GM18867 (cell line): ENCODE data around the gene ARSG.

ENCODE experiments used
- ATAC-seq: cut with Tn5 transposase; IDR thresholded peaks from one replicate; pipeline ENCODE4 v1.9.1; 2021; ENCODE audit warnings: mild to moderate bottlenecking, moderate library complexity; ENCODE audit not compliant: unreplicated experiment

Gene ARSG

DNA sequence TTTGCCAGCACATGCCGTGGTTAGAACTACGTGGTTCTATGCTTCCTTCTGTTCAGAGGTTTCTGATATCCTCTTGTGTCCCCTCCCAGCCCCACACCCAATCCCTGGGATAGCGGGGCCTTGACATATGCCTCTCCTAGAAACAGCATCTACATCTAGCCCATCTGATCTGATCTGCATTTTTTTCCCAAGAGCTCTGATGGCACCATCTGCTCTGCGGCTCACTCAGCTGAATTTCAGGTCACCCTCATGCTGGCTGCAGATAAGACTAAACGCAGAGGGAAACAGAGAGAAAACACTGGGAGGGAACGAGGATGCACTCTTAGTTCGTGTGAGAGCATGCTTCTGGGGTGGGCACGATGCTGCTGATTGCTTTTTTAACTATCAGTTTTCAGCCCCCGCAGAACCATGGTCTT lies 155.3 kb downstream of the ARSG start:
- no peak for ATAC-seq

GRCh38 chr17:68449021-68449739 lies 157.9 kb downstream of the ARSG start:
- no peak for ATAC-seq

- ATAC-seq = no peak
Observed at GRCh38 chr17:68450391-68450790, 159.1 kb downstream of the ARSG start.

DNA sequence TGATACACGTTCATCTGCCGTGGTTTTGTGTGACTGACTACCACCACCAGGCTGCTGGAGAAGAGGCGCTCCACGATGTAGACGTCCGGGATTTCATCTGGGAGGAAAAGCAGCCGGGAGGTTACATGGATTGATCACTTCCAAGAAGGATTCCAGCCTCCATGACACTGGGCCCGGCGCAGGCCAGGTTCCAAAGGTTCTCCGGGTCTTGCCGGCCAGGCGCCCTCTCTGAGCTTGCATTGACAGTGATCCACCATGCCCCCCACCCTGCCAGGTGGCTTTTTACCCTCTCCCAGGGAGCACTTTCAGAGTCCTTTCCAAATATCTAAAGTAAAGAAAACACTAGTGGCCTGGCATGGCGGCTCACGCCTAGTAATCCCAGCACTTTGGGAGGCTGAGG lies 159.5 kb downstream of the ARSG start:
- ATAC-seq = no peak

GRCh38 chr17:68451670-68452354 lies 160.5 kb downstream of the ARSG start:
- no peak for ATAC-seq

GRCh38 chr17:68452724-68453290 lies 161.5 kb downstream of the ARSG start:
- no peak for ATAC-seq

DNA sequence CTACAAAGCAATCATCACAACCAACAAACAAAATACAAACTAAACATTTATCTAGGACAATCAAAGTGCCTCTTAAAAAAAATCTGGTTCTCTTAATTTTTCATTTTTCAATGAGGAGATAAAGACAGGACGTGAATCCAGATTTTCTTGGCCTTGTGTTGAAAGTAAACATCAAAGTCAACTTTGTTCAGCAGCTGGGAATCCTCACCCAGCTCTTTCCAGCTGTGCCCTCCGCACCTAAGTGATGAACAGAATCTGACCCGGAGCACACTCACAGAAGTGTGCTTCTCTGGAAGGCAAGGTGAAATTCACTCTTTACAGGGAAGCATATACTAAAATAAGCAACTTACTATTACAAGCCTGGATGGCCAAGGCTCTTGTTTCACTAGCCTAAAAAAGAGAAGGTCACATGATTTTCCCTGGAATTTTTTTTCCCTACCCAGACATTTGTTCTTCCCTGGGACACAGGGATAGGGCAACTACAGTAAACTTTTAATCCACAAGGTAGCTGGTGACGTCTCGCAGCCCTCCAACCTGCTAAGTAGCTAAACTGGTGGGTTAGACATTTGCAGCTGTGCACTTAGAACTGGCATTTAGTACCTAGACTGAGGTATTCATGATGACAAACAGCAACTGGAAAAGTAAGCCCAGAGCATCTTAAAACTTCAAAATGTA lies 162.8 kb downstream of the ARSG start:
- ATAC-seq = no peak

- ATAC-seq = no peak
Observed at GRCh38 chr17:68455901-68456338, 164.6 kb downstream of the ARSG start.

DNA sequence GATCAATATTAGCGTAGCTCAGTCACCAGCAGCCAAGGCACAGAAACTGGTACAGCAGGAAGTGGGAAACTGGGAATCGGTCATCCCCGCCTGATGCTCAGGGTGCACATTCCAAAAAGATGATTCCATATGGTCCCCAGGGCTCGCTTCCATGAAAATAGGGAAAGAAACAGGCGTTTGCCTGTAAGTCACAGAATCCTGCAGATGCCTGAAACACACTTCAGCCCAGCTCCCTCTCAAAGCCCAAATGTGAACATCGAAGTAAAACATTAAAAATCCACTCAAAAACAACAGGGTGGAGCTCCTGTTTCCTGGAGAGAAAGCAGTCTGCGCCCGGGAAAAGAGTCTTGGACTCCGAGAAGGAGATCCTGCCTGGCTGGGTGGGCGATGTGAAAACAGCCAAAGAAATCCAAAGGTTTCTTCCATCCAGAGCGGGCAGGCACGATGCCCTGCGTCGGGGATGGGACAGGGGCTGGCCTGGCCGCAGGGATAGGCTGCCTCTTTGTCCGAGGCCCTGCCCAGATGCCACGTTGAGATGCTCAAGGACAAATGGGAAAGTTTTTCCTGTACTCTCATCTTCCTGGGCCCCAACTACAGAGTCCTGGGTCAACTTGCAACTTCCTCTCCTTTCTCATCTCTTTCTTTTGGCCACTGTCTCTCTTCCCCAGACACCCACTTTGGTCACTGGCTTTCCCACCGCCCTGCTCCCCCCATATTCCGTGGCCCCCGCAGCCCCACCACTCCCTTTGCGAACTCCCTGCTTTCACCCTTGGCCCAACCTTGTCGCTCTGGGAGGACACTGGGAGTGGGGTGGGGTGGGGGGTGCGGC lies 165.3 kb downstream of the ARSG start:
- ATAC-seq = no peak

- ATAC-seq = peak; percentile 32
Observed at GRCh38 chr17:68457168-68457538, 165.9 kb downstream of the ARSG start, which contains the start of gene WIPI1. TSS of gene WIPI1 (minus strand) at chr17:68457496. CDS start at chr17:68457421, 75 bp downstream.

- peak; percentile 71 for ATAC-seq
Observed at GRCh38 chr17:68457539-68458259, 166.4 kb downstream of the ARSG start.

GRCh38 chr17:68458260-68459036 lies 167.2 kb downstream of the ARSG start:
- peak; percentile 27 for ATAC-seq

DNA sequence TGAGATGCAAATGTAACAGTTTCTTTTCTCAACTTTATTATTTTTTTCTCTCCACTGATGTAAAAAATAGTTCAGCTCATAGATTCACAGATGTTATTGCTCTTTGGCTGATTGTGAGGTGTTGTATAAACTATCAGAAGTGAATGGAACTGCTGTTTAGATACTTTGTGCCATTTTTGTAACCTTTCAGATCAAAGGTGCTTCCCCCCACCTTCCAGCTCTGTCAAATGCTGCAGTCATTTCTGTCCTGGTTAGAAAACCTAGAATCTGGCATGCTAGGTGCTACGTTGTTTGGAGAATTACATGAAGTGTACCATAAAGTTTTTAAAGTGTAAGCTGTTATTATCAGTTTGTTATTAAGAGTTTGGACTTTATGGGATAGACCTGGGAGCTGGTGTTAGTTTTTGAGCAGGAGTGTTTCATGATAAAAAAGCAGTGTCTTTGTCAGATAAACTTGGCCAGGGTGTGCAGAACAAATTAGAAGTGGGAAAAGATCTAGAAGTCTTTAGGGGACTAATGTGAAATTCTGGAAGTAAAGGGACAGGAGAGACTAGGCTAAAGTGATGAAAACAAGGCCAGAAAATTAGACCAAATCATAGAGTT lies 167.8 kb downstream of the ARSG start:
- ATAC-seq = peak; percentile 28

GRCh38 chr17:68460146-68460545 lies 168.9 kb downstream of the ARSG start:
- ATAC-seq = no peak

DNA sequence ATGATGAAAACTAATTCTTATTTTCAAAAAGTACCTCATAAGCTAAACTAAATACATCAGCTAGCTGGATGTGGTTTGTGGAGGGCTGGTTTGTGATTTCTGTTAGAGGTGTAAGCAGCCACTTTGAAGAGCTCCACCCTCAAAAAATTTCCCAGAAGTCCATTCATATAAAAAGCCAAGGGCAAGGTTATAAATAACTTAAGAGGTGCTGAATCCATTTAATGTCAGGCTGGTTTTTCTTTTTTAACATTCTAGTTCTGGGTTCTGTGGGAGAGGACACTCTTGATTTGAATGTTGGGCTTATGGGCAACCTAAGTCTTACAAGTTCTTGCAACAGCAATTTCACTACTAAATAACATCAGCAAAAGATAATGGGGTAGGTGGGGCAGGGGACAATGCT lies 169.4 kb downstream of the ARSG start:
- no peak for ATAC-seq

DNA sequence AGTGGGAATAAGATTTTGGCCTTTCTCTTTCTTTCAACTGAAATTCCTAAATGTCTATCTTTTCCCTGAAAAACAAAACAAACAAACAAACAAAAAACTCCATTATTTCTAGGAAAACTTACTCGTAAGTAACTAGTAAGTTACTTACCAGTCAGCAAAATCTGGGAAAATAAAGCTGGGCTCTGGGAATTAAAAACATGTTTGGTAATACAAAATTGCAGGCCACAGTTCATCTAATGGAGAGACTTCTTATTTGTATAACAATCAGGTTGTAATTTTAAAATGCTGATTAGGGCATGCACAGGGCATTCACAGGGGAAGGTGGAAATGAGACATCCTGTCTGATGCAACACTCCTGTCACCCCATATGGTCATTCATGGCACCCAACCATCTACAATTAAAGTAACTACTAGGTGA lies 169.8 kb downstream of the ARSG start:
- ATAC-seq = no peak

DNA sequence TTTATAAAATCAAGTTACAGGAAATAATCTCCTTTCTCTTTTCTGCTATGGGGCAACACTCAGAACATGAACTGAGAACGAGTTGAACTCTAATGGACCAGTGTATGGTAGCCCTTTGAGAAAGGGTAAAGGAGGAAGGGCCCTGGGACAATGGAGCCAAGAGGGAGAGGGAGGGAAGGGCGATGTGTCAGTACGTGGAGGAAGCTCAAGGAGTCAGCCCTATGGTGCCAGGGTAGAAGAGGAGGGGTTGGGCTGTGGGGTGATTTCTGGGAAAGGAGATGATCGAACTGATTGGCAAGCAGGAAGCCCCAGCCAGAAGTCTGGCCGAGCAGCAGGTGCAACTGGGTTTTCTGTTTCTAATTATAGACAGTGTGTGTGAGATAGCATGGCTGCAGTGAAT lies 170.3 kb downstream of the ARSG start:
- no peak for ATAC-seq

- peak; percentile 37 for ATAC-seq
Observed at GRCh38 chr17:68462381-68463210, 171.3 kb downstream of the ARSG start.
